Skeletal muscle cell (primary cell): ENCODE measurements around the gene RPL27.

Experiments used
- DNase-seq: peaks from one replicate; pipeline ENCODE4 v3.0.0-alpha.2; 2010; ENCODE audit warnings: low read depth
- H3K4me3 ChIP-seq: 2 replicates; pipeline ENCODE4 v1.5.1; 2011; ENCODE audit warnings: low read depth, mild to moderate bottlenecking, control low read depth, low read length, moderate library complexity

RPL27 gene

GRCh38 chr17:43019418-43019817, 21.2 kb downstream of the RPL27 start:
- DNase-seq = no peak
- no peak overlapping the region for H3K4me3 ChIP-seq

DNA sequence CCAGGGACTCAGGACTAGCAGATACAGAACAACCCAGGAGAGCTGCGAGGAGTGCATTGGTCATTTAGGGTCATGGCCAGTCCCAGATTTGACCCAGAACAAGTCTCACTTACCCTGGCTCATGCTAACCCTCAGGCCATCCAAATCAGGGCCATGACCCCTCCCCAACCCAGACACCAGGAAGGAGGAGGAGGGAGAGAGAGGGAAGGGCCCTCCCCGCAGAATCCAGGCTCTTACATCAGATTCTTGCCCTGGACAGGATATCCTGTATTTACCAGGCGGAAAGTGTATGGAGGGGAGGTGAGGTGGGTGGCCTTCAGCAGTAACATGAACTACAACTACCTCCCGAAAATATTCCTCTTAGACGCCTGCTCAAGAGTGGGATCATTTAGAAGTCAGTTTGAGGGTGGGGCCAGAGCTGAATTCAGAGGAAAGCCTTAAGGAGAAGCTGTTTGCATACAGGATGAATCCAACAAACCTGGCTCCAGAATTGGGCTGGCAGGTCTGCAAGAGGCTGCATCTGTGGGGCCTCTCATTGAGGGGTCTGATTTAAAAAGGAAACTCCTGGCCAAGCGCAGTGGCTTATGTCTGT, 21.9 kb downstream of the RPL27 start:
- no peak for DNase-seq
- H3K4me3 ChIP-seq = peak overlapping the region; percentile 21

GRCh38 chr17:43020789-43021740, 22.8 kb downstream of the RPL27 start:
- H3K4me3 ChIP-seq = peak overlapping the region; percentile 96
- DNase-seq = no peak

- peak within 1 kb of the TSS; percentile 96 for H3K4me3 ChIP-seq
- DNase-seq = peak; percentile 30
Observed at GRCh38 chr17:43021741-43022512, 23.7 kb downstream of the RPL27 start, which contains the start of gene VAT1. VAT1 (minus strand) TSS chr17:43022385; CDS start chr17:43022322, 63 bp downstream.

DNA sequence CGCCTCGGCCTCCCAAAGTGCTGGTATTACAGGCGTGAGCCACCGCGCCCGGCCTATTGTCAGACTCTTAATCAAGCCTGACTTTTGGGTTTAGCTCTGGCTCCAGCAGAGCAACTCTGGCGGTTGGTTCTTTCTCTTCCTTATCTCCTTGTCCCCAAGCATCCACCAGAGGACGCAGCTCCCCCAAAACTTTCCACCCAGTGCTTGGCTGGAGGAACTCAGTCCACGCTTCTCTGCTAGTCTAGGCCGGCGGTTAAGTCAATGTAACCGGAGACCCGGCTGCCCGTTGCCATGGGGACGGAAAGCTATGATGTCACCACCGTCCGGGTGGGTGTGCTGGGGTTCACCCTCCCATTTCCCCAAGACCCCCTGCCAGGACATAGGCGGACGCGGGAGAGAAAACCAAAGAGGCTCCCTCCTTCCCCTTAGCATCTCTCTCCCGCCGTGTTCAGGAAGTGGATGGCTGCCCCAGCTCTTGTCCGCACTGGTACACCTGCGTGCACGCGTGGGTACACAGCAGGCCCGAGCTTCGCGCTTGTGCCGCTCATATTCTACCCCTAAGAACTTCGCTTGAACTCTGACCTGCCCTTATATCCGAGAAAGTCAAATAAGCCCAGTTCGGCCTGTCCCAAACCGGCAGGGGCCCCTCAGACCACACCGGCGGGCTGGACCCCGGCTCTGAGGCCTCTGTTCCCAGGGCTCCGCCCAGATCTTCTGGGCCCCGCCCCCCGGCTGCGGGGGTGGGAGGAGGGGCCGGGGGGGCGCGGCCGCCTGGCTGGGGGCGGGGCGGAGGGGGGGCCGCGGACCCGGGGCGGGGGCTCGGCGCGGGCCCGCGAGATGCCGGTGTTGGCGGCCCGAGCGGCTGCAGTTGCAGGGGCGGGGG, 26.4 kb downstream of the RPL27 start, which contains the start of gene RND2:
Gene RND2, plus strand, starts transcription at position 825 of the 883 bp plus-strand sequence. CDS start 117 bp downstream, outside the sequence.
- H3K4me3 ChIP-seq = peak within 1 kb of the TSS; percentile 60
- DNase-seq = peak; percentile 84

DNA sequence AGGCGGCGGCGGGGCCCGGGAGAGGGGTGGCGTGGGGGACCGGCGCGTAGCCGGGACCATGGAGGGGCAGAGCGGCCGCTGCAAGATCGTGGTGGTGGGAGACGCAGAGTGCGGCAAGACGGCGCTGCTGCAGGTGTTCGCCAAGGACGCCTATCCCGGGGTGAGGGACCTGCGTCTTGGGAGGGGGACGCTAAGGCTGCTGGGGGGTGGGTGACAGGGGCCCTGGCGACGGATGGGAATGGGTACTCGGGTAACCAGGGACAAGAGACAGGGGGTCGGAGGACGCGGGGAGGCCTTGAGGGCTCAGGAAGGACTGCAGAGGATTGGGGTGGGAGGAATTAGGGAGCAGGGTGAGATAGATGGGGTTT, 27.1 kb downstream of the RPL27 start:
- no peak for DNase-seq
- peak overlapping the region; percentile 41 for H3K4me3 ChIP-seq

DNA sequence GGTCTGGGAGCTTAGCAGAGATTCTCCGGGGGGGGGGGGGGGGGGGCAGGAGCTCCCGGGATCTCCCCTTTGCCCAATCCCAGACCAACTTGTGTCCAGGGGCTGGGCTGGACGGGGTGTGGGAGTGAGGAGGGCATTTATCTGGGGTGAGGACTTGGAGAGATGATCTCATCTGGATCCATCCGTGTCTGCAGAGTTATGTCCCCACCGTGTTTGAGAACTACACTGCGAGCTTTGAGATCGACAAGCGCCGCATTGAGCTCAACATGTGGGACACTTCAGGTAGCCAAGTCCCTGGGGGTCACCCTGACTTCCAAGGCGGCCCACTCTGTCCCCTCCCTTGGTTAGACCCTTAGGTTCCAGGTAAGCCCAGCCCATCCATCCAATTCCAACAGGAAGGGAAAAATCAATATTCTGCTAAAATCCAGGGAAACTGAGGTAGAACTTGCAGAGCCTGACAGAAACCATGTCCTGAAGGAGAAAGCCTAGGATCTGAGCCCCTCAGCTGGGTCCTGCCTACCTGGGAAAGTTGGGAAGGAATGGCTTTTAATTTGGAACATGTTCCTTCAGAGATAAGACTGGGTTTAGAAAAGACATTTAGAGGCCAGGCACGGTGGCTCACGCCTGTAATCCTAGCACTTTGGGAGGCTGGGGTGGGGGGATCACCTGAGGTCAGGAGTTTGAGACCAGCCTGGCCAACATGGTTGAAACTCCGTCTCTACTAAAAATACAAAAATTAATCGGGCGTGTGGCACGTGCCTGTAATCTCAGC, 27.7 kb downstream of the RPL27 start:
- no peak overlapping the region for H3K4me3 ChIP-seq
- DNase-seq = no peak

DNA sequence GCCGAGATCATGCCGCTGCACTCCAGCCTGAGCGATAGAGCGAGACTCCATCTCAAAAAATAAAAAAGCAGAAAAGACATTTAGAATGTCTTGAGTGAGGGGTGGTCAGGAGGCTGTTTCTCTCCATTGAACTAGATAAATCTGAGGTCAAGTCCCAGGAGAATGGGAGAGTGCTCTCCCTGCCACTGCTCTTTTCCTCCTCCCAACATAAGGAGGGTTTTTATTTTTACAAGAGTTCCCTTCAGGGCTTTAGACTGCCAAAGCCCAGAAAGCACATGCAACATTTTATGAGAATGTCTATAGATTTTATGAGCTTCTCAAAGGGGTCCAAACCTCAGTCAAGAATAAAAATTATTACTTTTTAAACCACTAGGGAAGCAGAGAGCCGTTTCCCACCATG, 28.4 kb downstream of the RPL27 start:
- H3K4me3 ChIP-seq = no peak overlapping the region
- DNase-seq = no peak

DNA sequence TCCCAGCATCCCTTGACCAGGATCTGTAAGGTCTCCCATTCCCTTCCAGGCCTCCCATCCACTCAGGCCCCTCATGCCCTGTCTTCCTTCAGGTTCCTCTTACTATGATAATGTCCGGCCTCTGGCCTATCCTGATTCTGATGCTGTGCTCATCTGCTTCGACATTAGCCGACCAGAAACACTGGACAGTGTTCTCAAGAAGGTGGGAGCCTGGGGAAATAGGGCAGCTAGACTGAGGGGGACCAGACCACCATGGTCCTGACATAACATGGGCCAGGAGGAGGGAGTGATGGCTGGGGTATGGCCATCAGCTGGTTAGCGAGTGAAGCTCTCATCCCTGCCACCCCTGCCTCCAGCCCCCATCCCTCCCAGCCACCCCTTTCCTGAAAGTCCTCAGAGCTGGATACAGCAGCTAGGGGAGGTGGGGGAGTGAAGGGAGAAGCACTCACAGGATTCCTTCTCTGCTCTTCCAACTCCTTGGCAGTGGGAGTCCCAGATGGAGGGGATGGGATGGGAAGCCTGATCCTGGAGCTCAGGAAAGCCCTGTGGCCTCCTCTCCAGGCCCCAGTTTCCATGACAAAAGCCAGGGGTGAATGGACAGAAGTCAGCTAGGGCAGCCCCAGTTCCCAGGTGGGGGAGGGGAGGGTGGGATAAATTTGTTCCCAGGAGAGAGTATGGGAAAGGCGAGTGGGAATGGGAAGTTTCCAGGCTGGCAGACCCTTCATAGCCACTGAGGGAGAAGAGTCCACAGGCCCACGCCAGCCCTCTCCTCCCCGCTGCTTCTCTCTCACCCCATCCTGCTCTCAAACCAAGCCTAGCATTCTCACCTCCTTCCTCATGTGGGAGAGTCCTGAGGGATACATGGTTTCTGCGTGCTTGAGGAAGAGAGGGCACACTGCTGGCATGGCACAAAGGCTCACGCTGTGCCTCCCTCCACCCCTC, 29.1 kb downstream of the RPL27 start:
- H3K4me3 ChIP-seq = no peak overlapping the region

DNA sequence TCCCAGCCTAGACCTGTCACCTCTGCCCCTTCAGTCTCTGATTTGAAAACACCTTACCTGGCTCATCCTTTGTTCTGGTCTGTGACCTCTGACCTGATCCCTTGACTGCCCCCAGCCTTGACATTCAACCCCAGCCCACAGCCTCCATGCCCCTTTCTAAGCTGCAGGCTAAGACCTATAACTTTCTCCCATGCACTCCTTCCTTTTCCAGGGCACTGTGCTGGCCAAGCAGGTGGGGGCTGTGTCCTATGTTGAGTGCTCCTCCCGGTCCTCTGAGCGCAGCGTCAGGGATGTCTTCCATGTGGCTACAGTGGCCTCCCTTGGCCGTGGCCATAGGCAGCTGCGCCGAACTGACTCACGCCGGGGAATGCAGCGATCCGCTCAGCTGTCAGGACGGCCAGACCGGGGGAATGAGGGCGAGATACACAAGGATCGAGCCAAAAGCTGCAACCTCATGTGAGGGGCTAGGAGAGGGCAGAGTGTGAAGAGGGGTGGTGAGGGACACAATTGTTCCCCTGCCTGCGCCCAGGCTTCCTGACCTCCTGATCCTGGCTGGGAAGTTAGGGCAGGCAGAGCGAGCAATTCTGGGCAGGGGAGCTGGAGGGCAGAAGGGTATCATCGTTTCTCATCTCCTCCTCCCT, 30.1 kb downstream of the RPL27 start:
- DNase-seq = no peak
- H3K4me3 ChIP-seq = no peak overlapping the region

More for the DNA sequence above, 29.1 kb downstream of the RPL27 start:
- no peak for DNase-seq

DNA sequence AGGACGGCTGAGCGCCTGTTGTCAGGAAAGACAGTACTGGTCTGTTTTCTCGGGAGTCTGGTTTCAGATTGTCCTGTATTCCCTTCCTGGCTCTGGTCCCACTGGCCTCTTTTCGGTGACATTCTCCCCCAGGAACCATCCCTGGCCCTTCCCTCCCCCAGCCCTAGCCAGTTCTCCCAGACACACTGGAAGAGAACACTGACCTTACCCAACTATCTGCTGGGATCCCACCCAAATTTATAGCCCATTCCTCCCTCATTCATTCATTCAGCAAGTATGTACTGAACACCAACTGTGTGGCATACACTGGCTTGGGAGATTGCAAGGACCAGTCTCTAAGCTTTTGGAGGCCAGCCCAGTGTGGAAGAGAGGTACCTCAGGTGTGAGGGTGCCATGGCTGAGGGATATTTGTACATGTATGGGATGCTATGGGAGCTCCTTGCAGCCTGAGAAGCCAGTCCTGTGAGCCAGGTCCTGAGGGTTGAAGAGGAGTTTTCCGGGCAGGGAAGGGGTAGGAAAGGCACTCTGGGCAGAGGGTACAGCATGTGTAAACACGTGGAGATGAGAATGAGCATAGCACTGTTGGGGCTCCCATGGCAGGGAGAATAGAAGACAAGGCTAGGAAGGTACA, 32.0 kb downstream of the RPL27 start:
- no peak overlapping the region for H3K4me3 ChIP-seq
- DNase-seq = no peak

- no peak for DNase-seq
- no peak overlapping the region for H3K4me3 ChIP-seq
Observed at GRCh38 chr17:43031666-43032065, 33.4 kb downstream of the RPL27 start.

GRCh38 chr17:43033948-43034881, 36.0 kb downstream of the RPL27 start:
- DNase-seq = no peak
- no peak overlapping the region for H3K4me3 ChIP-seq

GRCh38 chr17:43034894-43035293, 36.7 kb downstream of the RPL27 start:
- H3K4me3 ChIP-seq = no peak overlapping the region

DNA sequence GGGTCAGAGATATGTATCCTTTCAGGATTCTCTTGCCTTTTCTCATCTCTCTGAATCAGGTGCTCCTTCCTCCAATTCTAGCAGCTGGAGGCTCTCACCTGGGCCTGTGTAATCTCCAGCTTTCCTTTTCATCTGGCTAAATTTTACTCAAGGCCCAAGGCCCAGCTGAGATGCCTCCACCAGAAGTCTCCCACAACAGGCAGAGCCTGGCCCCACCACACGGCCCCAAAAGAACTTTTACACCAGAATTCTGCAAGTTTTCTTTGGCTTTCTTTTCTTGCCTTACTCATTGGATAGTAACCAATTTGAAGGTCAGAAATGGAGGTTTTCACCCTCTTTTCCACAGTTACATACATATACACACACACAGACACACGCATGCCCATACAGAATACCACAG, 41.4 kb downstream of the RPL27 start:
- no peak for DNase-seq
- no peak overlapping the region for H3K4me3 ChIP-seq

More at GRCh38 chr17:43034894-43035293, 36.7 kb downstream of the RPL27 start:
- DNase-seq = no peak
